GM12891 (cell line): ENCODE data around the gene ERGIC2.
A peak's percentile ranks its signal among the peaks of the same experiment; 100 is the strongest.
"Not testable (repeated sequence)": the region's sequence is repeated elsewhere in the genome, so short reads cannot be mapped to it uniquely, and the experiment has no call there.

Experiments
- DNase-seq: peaks from one replicate; pipeline ENCODE4 v3.0.0; 2011; ENCODE audit warnings: low spot score; ENCODE audit not compliant: insufficient read length
- FAIRE-seq: peaks from 2 replicates; lab custom pipeline; 2011; peaks lifted over from hg19 to GRCh38; lab: Jason Lieb, UNC
- PAX5 ChIP-seq: IDR thresholded peaks from 2 replicates; pipeline ENCODE4 v1.6.1; 2011; ENCODE audit warnings: low read length, moderate library complexity, mild to moderate bottlenecking; ENCODE audit not compliant: insufficient read depth, severe bottlenecking
- POLR2A ChIP-seq: IDR thresholded peaks from 2 replicates; pipeline ENCODE4 v1.6.1; 2011; ENCODE audit warnings: low read depth, low read length, control low read depth
- POLR2AphosphoS5 ChIP-seq: IDR thresholded peaks from 2 replicates; pipeline ENCODE4 v1.6.1; 2011; ENCODE audit warnings: low read depth, low read length, control low read depth
- POU2F2 ChIP-seq: IDR thresholded peaks from 2 replicates; pipeline ENCODE4 v1.6.1; 2011; ENCODE audit warnings: low read depth, mild to moderate bottlenecking, control low read depth, low read length, moderate library complexity
- SPI1 ChIP-seq: IDR thresholded peaks from 2 replicates; pipeline ENCODE4 v1.6.1; 2011; ENCODE audit warnings: low read depth, low read length, control low read depth
- TAF1 ChIP-seq: IDR thresholded peaks from 2 replicates; pipeline ENCODE4 v1.6.1; 2011; ENCODE audit warnings: low read depth, low read length, control low read depth

The ERGIC2 gene

DNA sequence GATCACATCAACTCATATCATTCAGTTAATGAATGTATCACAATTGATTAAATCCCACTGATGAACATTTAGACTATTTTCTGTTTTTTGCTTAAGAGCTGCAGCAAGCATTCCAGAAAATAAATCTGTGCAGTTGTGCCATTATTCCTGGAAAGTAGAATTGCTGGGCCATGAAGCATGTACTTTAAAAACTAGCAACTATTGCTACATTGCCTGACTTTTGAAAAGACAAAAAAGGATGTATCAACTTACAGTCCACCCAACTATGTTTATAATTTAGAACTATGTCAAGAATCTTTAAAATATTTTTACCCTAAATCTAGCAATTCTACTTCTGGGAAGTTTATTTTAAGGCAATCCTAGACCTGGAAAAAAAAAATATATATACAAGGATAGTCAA, 33.4 kb upstream of the ERGIC2 start:
- DNase-seq = no peak
- no peak for TF ChIP-seq TAF1
- TF ChIP-seq POLR2A = no peak
- TF ChIP-seq POU2F2 = no peak
- TF ChIP-seq PAX5 = no peak
- no peak for TF ChIP-seq POLR2AphosphoS5
- TF ChIP-seq SPI1 = no peak
- no peak for FAIRE-seq

DNA sequence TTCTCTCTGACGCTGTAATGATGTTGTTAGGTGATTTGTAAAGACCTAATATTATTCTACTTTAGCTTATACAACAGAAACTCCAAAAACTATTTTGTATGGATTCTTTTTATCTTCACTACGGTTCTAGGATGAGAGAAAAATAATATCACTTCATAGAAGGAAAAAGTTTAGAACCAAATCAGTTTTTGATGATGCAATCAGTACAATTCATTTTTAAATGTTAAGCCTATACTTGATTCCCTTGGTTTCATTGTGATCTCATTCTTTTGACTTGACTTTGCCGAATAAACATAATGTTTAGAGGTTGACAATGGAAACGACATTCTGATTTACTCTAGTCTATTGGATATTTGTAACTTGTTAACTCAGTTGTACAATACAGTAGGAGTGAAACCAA, 24.6 kb upstream of the ERGIC2 start:
- TF ChIP-seq PAX5 = no peak
- no peak for TF ChIP-seq SPI1
- TF ChIP-seq TAF1 = no peak
- TF ChIP-seq POLR2A = no peak
- TF ChIP-seq POLR2AphosphoS5 = no peak
- no peak for TF ChIP-seq POU2F2
- FAIRE-seq (no peak), DNase-seq (no peak)

DNA sequence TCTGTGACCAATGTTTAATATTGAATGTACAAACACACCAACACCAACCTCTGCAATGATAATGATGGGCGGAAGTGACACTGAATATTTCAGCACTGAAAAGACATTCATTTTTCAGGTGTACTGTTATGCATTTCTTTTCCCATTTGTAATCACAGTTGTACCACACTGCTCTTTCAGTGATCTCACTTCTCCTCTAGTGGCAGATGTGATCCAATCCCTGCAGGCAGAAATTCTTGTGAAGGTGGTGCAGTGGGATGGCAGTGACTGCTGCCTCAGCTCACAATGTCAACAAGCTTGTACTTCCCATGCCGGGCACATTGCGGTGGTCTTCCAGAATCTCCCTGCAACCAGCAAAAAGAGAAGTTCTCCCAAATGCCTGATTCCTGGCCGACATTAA, 23.0 kb upstream of the ERGIC2 start:
- no peak for FAIRE-seq
- TF ChIP-seq POLR2AphosphoS5 (no peak), TAF1 (no peak), SPI1 (no peak), POLR2A (no peak), POU2F2 (no peak), PAX5 (no peak)
- no peak for DNase-seq

DNA sequence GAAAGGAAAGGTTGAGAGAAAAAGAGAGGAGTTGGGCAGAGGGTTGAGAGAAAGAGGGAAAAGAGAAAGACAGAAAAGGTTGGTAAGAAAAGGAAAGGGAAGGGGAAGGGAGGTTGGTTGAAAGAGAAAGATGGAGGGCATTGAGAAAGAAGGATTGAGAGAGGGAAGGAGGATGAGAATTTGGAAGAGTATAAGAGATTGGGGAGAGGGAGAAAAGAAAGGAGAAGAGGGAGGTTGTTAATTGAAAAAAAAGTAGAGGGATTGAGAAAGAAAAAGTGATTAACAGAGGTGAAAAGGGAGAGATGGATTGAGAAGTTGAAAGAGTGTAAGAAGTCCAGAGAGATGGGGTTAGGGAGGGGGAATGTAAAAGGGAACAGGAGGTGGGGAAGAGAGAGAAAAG, 21.5 kb upstream of the ERGIC2 start:
- TF ChIP-seq PAX5 (no peak), POLR2A (no peak), POLR2AphosphoS5 (no peak), TAF1 (no peak), POU2F2 (no peak), SPI1 (no peak)

DNA sequence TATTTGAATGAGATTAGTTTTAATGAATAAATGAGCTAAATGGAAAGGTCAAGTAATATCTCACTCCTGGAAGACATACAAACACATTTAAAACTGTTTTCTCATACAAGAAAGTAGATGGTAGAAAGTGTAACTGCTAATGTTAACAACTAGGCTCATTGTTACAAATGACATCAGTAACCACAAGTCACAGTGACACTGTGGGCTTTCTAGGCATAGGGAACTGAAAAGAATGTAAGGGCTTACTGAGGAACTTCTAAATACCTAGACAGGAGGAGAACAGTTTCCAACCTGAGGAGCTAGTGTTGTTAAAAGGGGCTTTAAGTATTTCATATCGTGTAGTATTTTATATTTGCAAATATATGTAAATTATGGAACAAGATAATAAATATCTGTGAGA, 17.5 kb upstream of the ERGIC2 start:
- no peak for FAIRE-seq

More for the DNA sequence above, 21.5 kb upstream of the ERGIC2 start:
- no peak for DNase-seq
- no peak for FAIRE-seq

DNA sequence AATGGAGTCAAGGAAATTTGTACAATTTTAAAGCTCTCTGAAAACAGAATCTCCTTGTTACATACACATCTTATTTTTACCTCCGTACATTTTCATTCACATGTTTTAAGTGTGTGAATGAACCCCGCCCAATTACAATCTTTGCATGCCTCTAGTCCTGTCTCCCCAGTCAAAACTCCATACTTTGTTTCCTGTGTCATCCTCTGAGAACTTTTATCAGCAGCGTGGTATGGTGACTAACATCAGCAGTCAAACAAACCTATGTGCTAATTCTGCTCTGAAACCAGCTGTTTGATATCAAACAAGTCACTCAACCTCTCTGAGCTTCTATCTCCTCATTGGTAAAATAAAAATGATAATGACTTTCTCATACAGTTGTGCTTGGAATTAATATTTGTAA, 15.8 kb upstream of the ERGIC2 start:
- DNase-seq = no peak

More for the DNA sequence above, 17.5 kb upstream of the ERGIC2 start:
- TF ChIP-seq TAF1 (no peak), SPI1 (peak; percentile 84)
- DNase-seq = no peak

DNA sequence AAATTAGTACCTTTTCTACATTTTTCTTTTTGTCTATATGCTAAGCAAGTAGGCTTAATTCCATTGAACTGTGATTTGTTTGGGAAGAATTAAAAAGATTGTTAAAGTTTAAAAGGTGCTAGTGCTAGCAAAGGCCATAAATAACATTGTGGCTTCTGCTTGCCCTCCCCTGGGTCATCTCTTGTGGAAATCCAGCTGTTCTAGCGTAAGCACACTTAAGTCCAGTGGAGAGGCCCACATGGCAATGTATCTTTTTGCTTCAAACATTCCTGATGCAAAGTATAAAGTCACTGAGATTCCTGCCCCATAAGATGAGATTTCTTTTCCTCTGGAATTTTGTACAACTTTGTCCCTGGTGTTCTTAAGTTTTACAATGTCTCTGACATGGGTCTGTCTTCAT, 14.4 kb upstream of the ERGIC2 start:
- FAIRE-seq (no peak), DNase-seq (no peak)

More for the DNA sequence above, 15.8 kb upstream of the ERGIC2 start:
- no peak for FAIRE-seq
- TF ChIP-seq POLR2AphosphoS5 (no peak), POU2F2 (no peak), POLR2A (no peak), TAF1 (no peak), PAX5 (no peak), SPI1 (no peak)

DNA sequence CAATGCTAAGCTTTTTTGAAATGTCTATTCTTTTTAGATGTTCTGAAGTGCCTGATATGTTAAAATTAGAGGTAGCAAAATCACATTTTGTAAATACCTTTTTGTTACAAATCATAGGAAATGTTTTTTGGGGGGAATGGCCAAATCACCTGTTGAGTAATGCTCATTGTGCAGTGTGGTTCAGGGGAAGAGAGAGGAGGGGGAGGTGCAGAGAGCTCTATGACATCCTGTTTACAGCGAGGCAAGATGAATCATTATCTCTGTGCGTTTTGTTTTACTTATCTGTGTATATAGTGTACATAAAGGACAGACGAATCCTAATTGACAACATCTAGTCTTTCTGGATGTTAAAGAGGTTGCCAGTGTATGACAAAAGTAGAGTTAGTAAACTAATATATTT, 9.4 kb upstream of the ERGIC2 start:
- DNase-seq, FAIRE-seq: not testable (repeated sequence)
- TF ChIP-seq POLR2A = 0 out of 2 replicates have a peak, but pooled peaks have one; percentile 27
- peak; percentile 62; the same call in 1 of the 2 replicates for TF ChIP-seq TAF1
- peak; percentile 46; the same call in 1 of the 2 replicates for TF ChIP-seq POLR2AphosphoS5

More for the DNA sequence above, 14.4 kb upstream of the ERGIC2 start:
- TF ChIP-seq TAF1 = no peak
- TF ChIP-seq POLR2AphosphoS5 = no peak
- no peak for TF ChIP-seq SPI1
- no peak for TF ChIP-seq POU2F2
- TF ChIP-seq PAX5 = no peak
- TF ChIP-seq POLR2A = no peak

DNA sequence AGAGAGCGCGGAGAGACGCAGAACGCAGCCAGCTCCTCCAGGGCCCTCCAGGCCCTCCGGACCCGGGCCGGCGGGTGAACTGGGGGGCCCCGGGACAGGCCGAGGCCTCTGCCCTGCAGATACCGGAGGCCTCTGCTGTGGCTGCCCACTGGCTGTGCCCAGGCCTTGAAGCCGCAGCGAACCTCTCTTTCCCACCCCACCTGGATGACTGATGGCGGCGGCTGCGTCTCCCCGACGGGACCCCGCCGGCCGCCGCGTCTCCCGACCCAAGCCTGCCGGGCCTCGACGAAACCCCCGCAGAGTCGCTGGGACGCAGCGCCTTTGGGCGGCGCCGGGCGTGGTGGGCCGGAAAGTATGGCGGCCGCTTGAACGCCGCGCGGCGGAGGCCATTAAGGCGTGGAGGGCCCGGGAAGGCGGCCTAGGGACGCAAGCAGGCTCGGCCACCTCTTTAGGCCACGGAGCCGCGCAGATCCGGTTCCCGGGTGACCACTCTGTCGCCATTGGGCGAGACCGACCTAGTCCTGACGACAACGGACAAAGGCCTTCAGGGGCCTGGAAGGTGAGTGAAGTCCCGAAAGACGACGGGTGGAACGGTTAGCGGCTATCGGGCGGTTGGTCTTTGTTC, 8.4 kb upstream of the ERGIC2 start:
- DNase-seq = no peak
- TF ChIP-seq TAF1 = peak; percentile 48
- TF ChIP-seq POLR2A = peak; percentile 67; the same call in 1 of the 2 replicates
- TF ChIP-seq POU2F2 = no peak
- FAIRE-seq = peak; percentile 5

DNA sequence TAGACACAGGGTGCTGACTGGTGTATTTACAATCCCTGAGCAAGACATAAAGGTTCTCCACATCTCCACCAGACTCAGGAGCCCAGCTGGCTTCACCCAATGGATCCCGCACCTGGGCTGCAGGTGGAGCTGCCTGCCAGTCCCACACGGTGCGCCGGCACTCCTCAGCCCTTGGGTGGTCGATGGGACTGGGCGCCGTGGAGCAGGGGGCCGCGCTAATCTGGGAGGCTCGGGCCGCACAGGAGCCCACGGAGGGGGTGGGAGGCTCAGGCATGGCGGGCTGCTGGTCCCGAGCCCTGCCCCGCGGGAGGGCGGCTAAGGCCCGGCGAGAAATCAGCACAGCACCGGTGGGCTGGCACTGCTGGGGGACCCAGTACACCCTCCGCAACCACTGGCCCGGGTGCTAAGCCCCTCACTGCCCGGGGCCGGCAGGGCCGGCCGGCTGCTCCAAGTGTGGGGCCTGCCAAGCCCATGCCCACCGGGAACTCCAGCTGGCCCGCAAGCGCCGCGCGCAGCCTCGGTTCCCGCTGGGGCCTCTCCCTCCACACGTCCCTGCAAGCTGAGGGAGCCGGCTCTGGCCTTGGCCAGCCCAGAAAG, 5.2 kb upstream of the ERGIC2 start:
- DNase-seq, FAIRE-seq: not testable (repeated sequence)

DNA sequence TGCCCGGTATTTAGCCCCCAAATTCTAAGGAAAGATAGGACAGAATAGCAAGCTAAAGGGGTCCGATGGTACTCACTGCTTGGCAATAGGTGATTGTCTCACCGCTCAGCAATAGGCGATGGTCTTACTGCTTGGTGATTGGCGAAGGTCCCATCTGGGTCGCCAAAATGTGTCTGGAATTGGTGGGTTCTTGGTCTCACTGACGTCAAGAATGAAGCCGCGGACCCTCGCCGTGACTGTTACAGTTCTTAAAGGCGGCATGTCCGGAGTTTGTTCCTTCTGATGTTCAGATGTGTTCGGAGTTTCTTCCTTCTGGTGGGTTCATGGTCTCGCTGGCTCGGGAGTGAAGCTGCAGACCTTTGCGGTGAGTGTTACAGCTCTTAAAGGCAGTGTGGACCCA, 4.2 kb upstream of the ERGIC2 start:
- not testable (repeated sequence) for DNase-seq, FAIRE-seq
